Skeletal muscle tissue (tissue), 4 donors: ENCODE data around the gene HIVEP2. TPM values are rescaled to one million over a fixed set of nuclear protein-coding genes. Genes with fewer than 3 reads are reported as not detected.

Experiments
- H3K27ac ChIP-seq: one replicate; pipeline ENCODE4 v1.7.0; 2013; ENCODE audit warnings: mild to moderate bottlenecking, low read depth, low read length, inconsistent platforms
- H3K27me3 ChIP-seq, 3 donors: one replicate each; pipeline ENCODE4 v1.7.0; 2013; ENCODE audit warnings: low read length in 3 of 3; ENCODE audit not compliant: control insufficient read depth in 3 of 3, insufficient read depth in 3 of 3
- H3K36me3 ChIP-seq, 3 donors: one replicate each; pipeline ENCODE4 v1.7.0; 2013; ENCODE audit warnings: low read length in 3 of 3; ENCODE audit not compliant: control insufficient read depth in 3 of 3, insufficient read depth in 3 of 3
- H3K4me1 ChIP-seq, 3 donors: one replicate each; pipeline ENCODE4 v1.7.0; 2013; ENCODE audit warnings: low read length in 3 of 3, mild to moderate bottlenecking in 3 of 3; ENCODE audit not compliant: control insufficient read depth in 3 of 3, insufficient read depth in 3 of 3
- H3K4me3 ChIP-seq, 3 donors: one replicate each; pipeline ENCODE4 v1.7.0; 2013; ENCODE audit warnings: low read length in 3 of 3
- H3K9ac ChIP-seq, 3 donors: one replicate each; pipeline ENCODE4 v1.7.0; 2013; ENCODE audit warnings: low read length in 3 of 3, mild to moderate bottlenecking in 3 of 3, moderate library complexity in 2 of 3, low read depth in 1 of 3
- H3K9me3 ChIP-seq, 3 donors: one replicate each; pipeline ENCODE4 v1.7.0; 2013; ENCODE audit warnings: low read length in 3 of 3; ENCODE audit not compliant: control insufficient read depth in 3 of 3
- total RNA-seq: library from RNA; depleted of rRNA; stranded (reverse); fragments of >200 nt; gene quantifications from one replicate; pipeline ENCODE4 v1.2.3, GENCODE V29; 2014
- donor health status: Osteomylitis.

Gene HIVEP2
- total RNA-seq, 1 donor from 2014 or later = 17.7 TPM

GRCh38 chr6:142912125-142912524, 32.9 kb downstream of the HIVEP2 start:
- Histone ChIP-seq H3K4me3 (no peak overlapping the region), H3K4me1 (peaks cover 4 to 21% (median 8%) of the 10 kb centered on the region in 3 donors), H3K36me3 (no peaks in the 10 kb centered on the region), H3K27ac (no peak overlapping the region), H3K9me3 (no peaks in the 10 kb centered on the region), H3K9ac (no peak overlapping the region), H3K27me3 (no peaks in the 10 kb centered on the region)

DNA sequence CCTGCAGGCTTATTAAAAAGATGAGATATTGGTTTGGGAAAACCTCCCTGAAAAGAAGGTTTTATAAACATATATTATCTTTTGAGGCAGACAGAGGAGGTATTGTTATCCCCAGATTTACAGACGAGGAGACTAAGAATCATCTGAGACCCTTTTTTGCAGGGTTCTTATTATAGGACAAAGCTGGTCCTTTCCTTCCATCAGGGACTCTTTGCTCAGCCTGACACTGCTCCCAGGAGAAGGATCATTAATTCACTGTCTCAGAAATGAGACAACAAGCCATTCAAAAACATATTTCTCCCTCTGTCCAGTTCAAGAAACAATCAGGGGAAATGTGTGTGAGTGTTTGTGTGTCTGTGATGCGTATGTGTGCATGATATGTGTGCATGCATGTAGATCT, 33.5 kb downstream of the HIVEP2 start:
- Histone ChIP-seq H3K9me3 (no peaks in the 10 kb centered on the region), H3K27ac (no peak overlapping the region), H3K9ac (no peak overlapping the region), H3K36me3 (no peaks in the 10 kb centered on the region), H3K27me3 (no peaks in the 10 kb centered on the region), H3K4me3 (no peak overlapping the region), H3K4me1 (peaks cover 4 to 25% (median 8%) of the 10 kb centered on the region in 3 donors)

DNA sequence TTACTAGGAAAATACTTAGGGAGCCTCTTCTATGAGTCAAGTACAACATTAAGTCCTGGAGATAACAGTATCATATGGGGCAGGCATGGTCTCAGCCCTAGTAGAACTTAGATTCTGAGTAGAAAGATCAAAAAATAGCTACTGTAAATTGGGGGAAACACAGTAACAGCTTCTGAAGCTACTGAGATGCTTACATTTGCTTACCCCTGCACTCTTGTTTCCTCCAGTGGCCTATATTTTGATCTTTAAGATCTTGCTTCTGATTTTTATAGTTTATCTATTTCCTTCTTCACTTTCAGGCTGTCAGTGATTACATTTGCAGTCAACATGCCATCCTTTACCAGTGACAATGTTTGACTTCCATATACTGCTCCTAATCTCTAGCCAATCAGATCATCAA, 35.3 kb downstream of the HIVEP2 start:
- no peak overlapping the region for H3K4me3 ChIP-seq
- no peaks in the 10 kb centered on the region for H3K36me3 ChIP-seq
- H3K27me3 ChIP-seq = no peaks in the 10 kb centered on the region
- H3K27ac ChIP-seq = no peak overlapping the region
- H3K9ac ChIP-seq = no peak overlapping the region
- peaks cover 4 to 22% (median 8%) of the 10 kb centered on the region in 3 donors for H3K4me1 ChIP-seq
- no peaks in the 10 kb centered on the region for H3K9me3 ChIP-seq

DNA sequence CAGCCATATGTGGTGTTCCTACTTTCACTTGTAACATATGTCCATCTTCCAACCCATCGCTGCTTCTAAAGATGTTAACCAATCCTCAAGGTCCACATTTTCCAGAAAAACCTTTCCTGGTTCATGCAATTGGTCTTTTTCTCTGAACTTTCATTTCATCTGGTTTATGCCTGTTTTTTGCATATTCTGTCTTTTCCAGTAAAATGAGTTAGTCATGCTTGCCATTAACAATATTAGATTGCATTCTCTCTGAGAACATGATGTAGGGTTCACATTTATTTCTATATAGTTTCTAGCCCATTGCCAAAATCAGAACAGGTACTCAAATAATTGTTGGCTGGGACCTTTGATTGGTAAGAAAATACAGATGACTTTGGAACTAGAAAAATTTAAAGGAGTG, 36.7 kb downstream of the HIVEP2 start:
- H3K4me1 ChIP-seq = peaks cover 4 to 17% (median 8%) of the 10 kb centered on the region in 3 donors
- no peak overlapping the region for H3K4me3 ChIP-seq
- H3K9me3 ChIP-seq = no peaks in the 10 kb centered on the region
- no peaks in the 10 kb centered on the region for H3K36me3 ChIP-seq
- H3K27ac ChIP-seq = peak overlapping the region; percentile 86
- no peaks in the 10 kb centered on the region for H3K27me3 ChIP-seq
- H3K9ac ChIP-seq = no peak overlapping the region

DNA sequence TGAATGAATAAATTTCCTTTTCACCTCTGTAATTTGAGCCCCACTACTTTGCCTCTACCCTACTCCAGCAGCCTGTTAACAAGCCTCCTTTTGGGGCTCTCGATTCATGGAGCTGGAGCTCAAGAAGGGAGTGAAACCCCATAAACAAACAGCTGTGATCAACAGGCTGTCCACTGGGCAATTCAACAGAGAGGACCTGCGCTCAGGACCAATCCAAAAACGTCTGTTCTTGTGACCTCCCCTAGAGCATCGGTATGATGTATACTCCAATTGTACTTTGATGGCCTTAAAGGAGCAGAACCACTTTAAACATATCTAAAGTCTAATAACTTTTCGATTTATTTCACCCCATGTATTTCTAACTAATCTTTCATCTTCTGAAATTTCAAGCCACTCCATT, 37.4 kb downstream of the HIVEP2 start:
- Histone ChIP-seq H3K36me3 (no peaks in the 10 kb centered on the region), H3K9me3 (no peaks in the 10 kb centered on the region), H3K4me1 (peaks cover 9 to 24% (median 12%) of the 10 kb centered on the region in 3 donors), H3K9ac (peak overlapping the region in 2 of 3 donors; percentile 55), H3K27me3 (no peaks in the 10 kb centered on the region), H3K4me3 (peak overlapping the region; percentile 2 to 45 (median 29)), H3K27ac (peak overlapping the region; percentile 86)

DNA sequence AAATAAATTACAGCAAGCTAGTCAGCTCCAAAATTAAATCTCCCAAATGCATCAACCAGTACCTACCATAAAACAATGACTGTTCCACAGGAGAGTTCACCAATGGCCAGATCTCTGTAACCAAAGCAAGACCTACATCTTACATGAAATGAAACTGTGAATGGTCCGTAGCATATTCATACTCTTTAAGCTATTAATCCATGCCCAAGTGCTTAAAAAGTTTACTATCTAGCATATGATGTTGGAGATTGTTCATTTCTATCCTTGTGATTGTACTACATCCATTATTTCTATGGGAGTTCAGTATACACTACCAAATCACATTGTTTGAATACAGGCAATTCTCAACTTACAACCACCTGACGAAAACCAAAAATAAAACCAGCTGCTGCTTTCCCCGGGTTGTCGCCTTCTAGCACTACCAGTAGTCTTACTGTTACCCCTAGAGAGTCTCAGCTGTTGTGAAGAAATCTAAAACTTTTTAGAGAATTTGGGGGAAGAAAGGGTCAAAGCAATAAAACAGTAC, 38.0 kb downstream of the HIVEP2 start:
- H3K27ac ChIP-seq = peak overlapping the region; percentile 86
- no peaks in the 10 kb centered on the region for H3K36me3 ChIP-seq
- H3K27me3 ChIP-seq = no peaks in the 10 kb centered on the region
- H3K4me1 ChIP-seq = peaks cover 9 to 23% (median 12%) of the 10 kb centered on the region in 3 donors
- peak overlapping the region; percentile 3 to 45 (median 29) for H3K4me3 ChIP-seq
- H3K9me3 ChIP-seq = no peaks in the 10 kb centered on the region
- H3K9ac ChIP-seq = peak overlapping the region in 2 of 3 donors; percentile 55

- H3K9ac ChIP-seq = no peak overlapping the region
- H3K4me3 ChIP-seq = no peak overlapping the region
- H3K36me3 ChIP-seq = no peaks in the 10 kb centered on the region
- no peak overlapping the region for H3K27ac ChIP-seq
- no peaks in the 10 kb centered on the region for H3K27me3 ChIP-seq
- no peaks in the 10 kb centered on the region for H3K9me3 ChIP-seq
- peaks cover 25 to 44% (median 30%) of the 10 kb centered on the region in 3 donors for H3K4me1 ChIP-seq
These were observed 41.2 kb downstream of the HIVEP2 start for GRCh38 chr6:142903812-142904211.

DNA sequence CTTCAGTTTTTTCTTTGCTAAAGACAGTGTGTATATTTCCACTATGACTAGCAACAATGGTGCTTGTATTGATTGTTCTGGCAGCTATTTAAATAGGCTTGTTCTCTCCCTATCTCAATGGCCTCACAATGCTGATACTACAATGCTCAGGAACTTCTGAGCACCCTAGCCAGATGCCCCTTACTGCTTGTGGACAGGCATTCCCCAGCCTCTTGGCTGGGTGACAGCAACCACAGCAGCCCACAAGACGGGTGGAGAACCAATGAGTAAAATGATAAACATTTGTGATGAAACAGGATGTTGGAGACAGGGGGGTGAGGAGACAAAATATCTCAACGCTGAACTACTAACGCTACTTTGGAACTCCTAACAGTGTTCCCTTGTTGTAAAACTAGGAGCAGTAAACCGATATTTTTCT, 42.3 kb downstream of the HIVEP2 start:
- H3K9ac ChIP-seq = no peak overlapping the region

DNA sequence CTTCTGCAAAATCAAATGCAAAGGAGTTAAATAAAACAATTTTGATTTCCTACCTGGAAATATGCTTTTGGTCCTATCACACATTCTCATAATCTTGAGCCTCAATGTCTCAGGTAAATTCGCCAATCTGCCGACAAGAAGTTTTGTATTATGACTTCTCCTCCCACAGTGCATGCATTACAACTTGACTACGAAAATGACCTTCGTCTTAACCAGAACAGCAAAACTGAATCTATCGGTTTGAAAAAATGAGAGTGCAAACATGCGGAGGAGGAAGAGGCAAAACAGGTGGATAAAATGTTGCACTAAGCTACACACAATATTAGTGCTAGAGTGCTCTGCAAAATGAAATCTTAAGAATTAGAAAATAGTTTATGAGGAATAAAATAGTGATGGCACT, 43.4 kb downstream of the HIVEP2 start:
- Histone ChIP-seq H3K4me1 (peaks cover 18 to 41% (median 26%) of the 10 kb centered on the region in 3 donors), H3K36me3 (no peaks in the 10 kb centered on the region), H3K27ac (no peak overlapping the region), H3K4me3 (no peak overlapping the region), H3K9ac (no peak overlapping the region), H3K9me3 (no peaks in the 10 kb centered on the region), H3K27me3 (no peaks in the 10 kb centered on the region)

More for the DNA sequence above, 42.3 kb downstream of the HIVEP2 start:
- Histone ChIP-seq H3K4me3 (no peak overlapping the region), H3K4me1 (peaks cover 20 to 43% (median 26%) of the 10 kb centered on the region in 3 donors), H3K27ac (peak overlapping the region; percentile 6), H3K36me3 (no peaks in the 10 kb centered on the region), H3K9me3 (no peaks in the 10 kb centered on the region), H3K27me3 (no peaks in the 10 kb centered on the region)

GRCh38 chr6:142900227-142900971, 44.6 kb downstream of the HIVEP2 start:
- Histone ChIP-seq H3K27me3 (no peaks in the 10 kb centered on the region), H3K4me3 (no peak overlapping the region), H3K27ac (no peak overlapping the region), H3K9ac (no peak overlapping the region), H3K4me1 (peaks cover 18 to 48% (median 29%) of the 10 kb centered on the region in 3 donors), H3K36me3 (no peaks in the 10 kb centered on the region), H3K9me3 (no peaks in the 10 kb centered on the region)
